T1000 (cell line): Measurements from ENCODE around the gene RPUSD3.

Source experiments
- DNase-seq: peaks from one replicate; lab custom pipeline; 2025; ENCODE audit warnings: mixed read lengths; lab: John Stamatoyannopoulos, UW

The RPUSD3 gene

DNA sequence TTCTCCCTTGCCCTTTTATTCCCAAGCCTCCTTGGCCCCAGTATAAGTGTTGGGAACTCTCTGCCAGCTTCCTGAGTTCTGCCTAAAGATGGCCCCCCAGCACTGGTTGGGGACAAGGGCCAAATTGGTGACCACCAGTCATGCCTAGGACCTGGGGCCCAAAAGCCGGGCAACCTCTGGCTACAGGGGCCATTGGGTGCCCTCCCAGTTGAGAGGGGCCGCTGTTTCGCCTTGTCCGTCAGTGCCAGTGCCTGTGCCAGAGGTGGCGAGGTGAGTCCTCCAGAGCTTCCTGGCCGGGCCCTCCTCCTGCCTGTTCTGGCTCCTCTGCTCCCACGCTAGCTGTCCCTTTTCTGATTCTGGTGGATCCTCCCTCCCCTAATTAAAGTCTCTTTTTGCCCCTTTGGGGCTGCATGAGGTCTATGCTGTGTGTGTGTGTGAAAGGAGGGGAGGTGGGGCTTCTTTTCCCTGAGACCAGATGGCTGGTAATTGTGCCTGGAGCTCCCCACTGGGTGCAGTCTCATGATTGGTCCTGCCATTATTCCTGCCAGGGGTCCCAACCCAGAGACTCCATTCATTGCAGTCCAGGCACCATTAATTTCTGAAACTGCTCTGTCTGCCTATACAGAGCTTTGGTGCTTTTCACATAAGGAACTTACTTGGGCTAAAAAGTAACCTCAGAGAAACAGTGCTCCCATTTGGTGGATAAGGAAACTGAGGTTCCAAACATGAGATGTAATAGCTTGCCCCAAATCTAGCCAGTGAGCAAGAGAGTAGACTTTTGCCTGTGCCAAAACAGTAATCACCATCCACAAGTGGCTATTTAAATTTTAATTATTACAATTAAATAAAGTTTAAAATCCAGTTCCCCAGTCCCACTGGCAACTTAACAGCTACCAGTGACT lies 36.9 kb downstream of the RPUSD3 start:
- DNase-seq, result no peak

DNA sequence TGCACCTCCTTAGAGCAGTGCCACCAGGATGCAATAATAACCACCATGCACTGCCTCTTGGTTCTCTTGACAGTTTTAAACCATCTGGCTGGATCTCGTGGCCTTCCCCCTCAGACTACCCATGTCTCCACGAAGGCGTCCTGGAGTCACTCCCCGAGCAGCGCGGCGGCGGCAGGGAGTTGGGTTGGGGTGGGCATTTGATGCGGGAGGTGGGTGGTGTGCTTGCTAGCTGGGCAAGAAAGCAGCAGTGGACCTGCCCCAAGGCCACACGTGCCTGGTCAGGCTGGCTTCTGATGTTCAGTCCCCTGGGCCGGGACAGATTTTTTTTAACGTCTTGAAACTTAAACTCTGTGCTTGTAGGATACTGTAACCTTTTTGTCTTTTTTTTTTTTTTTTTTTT lies 37.7 kb downstream of the RPUSD3 start:
- no peak for DNase-seq

DNA sequence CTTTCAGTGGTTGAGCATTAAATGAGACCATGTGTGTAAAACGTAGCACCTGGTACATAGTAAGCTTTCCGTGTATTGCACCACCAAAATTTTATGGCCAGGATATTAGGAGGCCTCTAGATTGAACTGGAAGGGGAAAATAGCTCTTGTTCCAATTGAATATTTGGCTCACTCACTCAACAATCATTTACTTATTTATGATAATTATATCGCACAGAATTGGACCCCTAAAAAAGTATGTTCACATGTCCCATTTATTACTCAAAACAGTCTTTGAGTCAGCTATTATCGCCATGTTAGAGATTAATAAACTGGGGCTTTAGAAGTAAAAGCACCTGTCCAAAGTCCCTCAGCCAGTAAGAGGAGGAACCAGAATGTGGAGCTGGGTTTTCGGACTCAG lies 38.8 kb downstream of the RPUSD3 start:
- no peak for DNase-seq

DNA sequence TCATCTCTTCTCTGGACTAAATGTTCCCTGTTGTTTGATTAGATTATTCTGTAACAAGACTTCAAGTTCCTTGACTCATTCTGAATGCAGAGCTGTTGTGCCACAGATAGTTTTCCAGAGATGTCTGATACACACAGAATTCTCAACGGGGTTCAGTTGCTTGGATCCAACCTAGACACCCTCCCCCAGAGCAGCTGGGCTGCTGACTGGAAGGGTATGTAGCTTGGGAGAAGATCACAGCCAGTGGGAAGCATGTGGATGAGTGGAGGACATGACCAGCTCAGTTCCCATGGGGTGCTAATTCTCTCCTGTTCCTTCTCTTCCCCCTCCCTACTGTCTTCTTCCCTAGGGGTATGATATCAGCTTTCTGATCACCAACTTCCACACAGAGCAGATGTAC lies 40.3 kb downstream of the RPUSD3 start:
- DNase-seq, result no peak

DNA sequence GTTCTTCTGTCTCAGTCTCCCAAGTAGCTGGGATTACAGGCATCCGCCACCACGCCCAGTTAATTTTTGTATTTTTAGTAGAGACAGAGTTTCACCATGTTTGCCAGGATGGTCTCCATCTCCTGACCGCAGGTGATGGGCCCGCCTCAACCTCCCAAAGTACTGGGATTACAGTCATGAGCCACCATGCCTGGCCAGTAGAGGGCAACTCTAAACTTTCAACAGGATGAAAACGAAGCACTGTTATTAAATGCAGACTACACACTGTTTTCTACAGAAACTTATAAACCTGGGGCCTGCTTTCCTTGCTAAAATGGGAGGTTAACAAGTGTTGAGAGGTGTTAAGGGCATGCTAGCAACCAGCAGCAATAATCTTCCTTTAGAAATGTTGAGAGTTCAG lies 43.3 kb downstream of the RPUSD3 start:
- no peak for DNase-seq

DNA sequence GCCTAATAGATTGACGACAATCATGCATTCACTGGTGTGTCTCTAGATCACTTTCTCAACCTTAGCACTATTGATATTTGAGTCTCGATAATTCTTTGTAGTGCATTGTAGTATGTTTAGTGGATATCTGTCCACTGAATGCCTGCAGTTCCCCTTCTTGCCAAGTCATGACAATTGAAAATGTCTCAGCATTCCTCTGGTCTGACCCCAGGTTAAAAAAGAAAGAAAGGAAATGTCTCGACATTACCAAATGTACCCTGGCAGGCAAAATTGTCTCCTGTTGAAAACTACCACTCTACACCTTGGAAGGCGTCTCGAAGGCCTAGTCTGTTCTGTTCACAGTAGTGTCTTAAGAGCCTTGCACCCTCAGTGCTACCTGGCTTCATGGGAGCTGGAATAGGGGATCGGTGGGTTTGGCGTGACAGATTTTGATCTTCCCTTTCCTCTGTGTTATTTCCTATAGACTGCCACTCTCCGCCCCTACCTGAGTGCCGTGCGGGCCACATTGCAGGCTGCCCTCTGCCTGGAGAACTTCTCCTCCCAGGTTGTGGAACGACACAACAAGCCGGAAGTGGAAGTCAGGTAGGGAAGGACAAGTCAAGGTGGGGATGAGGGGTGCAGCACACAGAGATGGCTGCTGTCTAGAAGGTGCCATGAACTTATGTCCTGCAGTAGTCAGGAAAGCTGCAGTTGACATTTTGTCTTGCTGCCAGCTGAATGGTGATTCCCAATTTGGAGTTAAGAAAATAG lies 46.4 kb downstream of the RPUSD3 start:
- DNase-seq, result no peak

DNA sequence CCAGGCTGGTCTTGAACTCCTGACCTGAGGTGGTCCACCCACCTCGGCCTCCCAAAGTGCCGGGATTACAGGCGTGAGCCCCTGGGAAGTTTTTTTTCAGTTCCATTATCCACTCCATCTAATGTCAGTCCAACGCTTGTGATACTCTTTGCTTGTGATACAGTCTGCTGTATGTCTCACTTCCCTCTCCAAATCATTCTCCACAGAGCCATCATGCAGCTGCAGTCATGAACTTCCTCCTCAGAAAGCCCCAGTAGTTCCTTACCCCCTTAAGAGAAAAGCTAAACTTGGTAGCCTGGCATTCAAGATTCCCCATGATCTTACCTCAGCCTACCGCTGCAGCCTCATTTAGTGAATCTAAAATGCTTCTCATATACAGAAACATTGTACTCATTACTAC lies 48.6 kb downstream of the RPUSD3 start:
- no peak for DNase-seq

DNA sequence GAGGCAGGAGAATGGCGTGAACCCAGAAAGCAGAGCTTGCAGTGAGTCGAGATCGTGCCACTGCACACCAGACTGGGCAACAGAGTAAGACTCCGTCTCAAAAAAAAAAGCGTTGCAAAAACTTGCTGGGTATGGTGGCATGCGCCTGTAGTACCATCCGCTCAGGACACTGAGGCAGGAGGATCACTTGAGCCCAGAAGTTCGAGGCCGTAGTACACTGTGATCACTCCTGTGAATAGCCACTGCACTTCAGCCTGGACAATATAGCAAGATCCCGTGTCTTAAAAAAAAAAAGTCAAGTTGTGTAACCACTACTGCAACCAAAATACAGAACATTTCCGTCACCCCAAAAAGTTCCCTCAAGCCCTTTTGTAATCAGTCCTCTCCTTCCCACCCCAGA lies 49.4 kb downstream of the RPUSD3 start:
- no peak for DNase-seq

DNA sequence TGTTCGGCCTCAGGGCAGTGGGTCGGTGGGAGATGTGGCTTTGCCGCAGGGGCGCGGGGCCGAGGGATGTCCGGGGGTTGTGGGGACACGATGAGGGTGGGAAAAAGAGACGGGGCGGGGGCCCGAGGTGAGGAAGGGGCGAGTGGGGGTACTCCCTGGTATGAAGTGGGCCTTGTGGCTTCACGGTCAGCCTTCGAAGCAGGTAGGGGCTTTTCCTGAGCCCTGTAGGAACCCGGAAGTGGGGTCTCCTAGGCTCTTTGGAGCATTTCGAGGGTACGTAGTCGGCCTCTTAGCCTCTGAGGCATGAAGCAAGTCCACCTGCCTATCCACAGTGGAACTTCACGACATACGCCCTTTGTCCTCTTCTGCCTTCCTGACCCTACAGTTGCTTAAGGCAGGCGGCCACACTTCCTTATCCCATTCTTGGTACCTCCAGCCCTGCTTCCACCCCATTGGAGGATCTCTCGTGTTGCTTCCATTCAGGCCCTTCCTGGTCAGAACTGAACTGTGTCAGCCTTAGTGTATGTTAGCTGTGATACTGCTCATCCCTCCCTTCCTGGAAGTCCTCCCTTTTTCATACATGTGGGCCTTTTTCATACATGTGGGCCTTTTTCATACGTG lies 50.5 kb downstream of the RPUSD3 start:
- no peak for DNase-seq

DNA sequence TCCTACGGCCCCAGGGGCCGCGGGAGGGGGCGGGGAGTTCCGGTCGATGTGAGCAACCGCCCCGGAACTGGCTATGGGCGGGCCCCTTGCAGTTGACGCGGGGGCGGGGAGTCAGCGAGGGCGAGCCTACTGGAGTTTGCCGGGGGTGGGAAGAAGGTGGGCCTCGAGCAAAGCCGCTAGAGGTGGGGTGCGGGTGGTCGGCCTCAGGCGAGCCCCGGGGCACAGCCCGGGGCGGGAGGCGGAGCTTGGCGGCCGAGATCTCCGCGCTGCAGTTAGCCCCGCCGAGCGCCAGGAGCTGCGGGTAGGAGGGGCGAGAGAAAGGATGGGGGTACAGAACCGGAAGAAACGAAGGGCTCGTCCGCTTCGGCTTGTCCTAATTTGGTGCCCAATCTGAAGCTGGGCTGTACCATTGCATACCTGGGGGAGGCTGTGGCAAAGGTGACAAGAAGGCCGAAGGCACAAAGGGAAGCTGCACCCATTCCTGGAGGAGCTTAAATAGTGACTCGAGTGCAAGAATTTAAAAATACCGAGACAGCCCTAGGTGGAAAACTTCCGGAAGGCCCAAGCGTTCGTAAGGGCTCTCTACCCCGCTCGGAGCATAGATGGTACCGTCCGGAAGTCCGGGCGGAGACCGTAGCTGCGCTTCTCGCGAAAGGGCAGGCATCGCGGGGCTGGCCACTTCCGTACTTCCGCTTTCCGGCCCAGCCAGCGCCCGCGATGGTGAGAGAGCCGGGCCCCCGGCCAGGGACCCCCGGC lies 51.2 kb downstream of the RPUSD3 start, which contains the start of the genes ARPC4 and TADA3:
ARPC4 (plus strand) TSS at position 678 of the 756 bp plus-strand sequence; CDS start at position 718, 40 bp downstream.
TADA3 (minus strand) TSS at position 69 of the 756 bp plus-strand sequence. CDS start 1,007 bp downstream, outside the sequence.
- peak; percentile 95 for DNase-seq

DNA sequence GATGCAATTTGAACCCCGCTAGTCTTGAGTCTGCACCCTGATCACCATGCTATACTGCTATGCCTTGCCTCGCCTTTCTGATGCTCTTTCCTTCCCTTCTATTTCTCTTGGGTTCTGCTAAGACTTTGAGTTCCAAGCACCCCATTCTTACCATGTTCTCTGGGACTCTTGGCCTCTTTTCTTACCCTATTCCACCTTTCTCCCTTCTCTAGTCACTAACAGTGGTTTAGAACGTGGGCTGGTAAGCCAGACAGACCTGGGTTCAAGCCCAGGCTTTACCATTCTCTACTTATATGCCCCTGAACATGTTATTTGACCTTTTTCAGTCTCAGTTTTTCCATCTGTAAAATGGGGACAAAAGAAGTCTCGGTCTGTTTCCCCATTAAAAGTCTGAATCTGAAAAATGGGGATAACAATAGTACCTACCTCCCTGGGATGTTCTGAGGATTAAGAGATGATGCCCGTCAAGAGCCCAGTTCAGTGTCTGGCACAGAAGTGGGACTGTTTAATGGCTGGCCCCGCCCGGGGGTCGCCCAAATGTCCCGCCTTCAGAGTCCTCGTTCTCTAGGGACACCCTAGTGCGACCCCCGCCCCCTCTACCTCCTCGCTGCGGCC lies 51.9 kb downstream of the RPUSD3 start:
- no peak for DNase-seq

DNA sequence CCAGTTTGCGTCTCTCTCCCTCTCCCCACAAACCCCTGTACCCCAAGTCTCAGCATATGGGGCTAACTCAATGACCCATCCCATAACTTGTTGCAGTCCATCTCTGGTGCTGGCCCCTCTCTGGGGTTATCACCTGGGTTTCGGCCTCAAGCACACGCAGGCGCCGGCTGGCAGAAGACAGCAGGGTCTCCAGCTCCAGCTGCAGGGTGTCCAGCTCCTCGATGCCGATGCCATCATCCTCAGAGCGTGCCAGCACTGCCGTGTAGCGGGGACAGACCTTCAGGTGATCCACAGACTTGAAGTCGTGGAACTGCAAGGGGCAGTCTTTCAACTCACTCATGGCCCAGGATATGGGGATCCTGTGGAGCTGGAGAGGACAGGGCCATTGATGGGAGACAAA lies 52.7 kb downstream of the RPUSD3 start:
- no peak for DNase-seq
